ENCODE measurements around the gene HOOK1.
"Not testable (repeated sequence)": the region's sequence is repeated elsewhere in the genome, so short reads cannot be mapped to it uniquely, and the experiment has no call there.

The HOOK1 gene

GRCh38 chr1:59897165-59897564, 82.4 kb downstream of the HOOK1 start:
- DNase-seq = no peak

GRCh38 chr1:59898927-59899326, 84.2 kb downstream of the HOOK1 start:
- no peak for DNase-seq

- DNase-seq = peak in 2 of 3 donors; percentile 3 to 10
Observed at GRCh38 chr1:59900640-59901039, 85.9 kb downstream of the HOOK1 start.

- DNase-seq = no peak
Observed at GRCh38 chr1:59901770-59902388, 87.1 kb downstream of the HOOK1 start.

GRCh38 chr1:59903141-59903754, 88.5 kb downstream of the HOOK1 start:
- peak; percentile 35 to 45 (median 37) for DNase-seq

- no peak for DNase-seq
Observed at GRCh38 chr1:59906931-59907330, 92.2 kb downstream of the HOOK1 start.

- DNase-seq = no peak
Observed at GRCh38 chr1:59908084-59908483, 93.3 kb downstream of the HOOK1 start.

- DNase-seq = no peak
Observed at GRCh38 chr1:59908682-59909081, 93.9 kb downstream of the HOOK1 start.

- not testable (repeated sequence) for DNase-seq
Observed at GRCh38 chr1:59914791-59915286, 100.1 kb downstream of the HOOK1 start.

- DNase-seq = no peak
Observed at GRCh38 chr1:59915516-59915915, 100.8 kb downstream of the HOOK1 start.

GRCh38 chr1:59917026-59917784, 102.5 kb downstream of the HOOK1 start:
- no peak for DNase-seq

GRCh38 chr1:59917785-59918180, 103.0 kb downstream of the HOOK1 start:
- DNase-seq = no peak

- no peak for DNase-seq
Observed at GRCh38 chr1:59919746-59920145, 105.0 kb downstream of the HOOK1 start.

GRCh38 chr1:59921258-59921899, 106.6 kb downstream of the HOOK1 start:
- not testable (repeated sequence) for DNase-seq

- no peak for DNase-seq
Observed at GRCh38 chr1:59924653-59925052, 109.9 kb downstream of the HOOK1 start.
